K562 (cell line): ENCODE measurements around the gene SERINC3. TPM values are rescaled to one million over a fixed set of nuclear protein-coding genes. Genes with fewer than 3 reads are reported as not detected.
A peak's percentile ranks its signal among the peaks of the same experiment; 100 is the strongest.

ENCODE experiments used
- CCNT2 ChIP-seq: IDR thresholded peaks from 2 replicates; pipeline ENCODE4 v1.6.1; 2011; ENCODE audit warnings: borderline replicate concordance, low read depth, mild to moderate bottlenecking, moderate library complexity, mixed read lengths, low read length; ENCODE audit not compliant: insufficient read length; ENCODE audit errors: extremely low read depth
- CXXC5 ChIP-seq: fragments of 250-450 bp; sonication (Bioruptor Pico); IDR thresholded peaks from 2 replicates; pipeline ENCODE4 v1.8.0; 2022; ENCODE audit warnings: inconsistent platforms, mild to moderate bottlenecking, moderate library complexity
- EP300 ChIP-seq: IDR thresholded peaks from 2 replicates; pipeline ENCODE4 v1.6.1; 2012; ENCODE audit warnings: low read length, improper control_type of control experiment
- ETS1 ChIP-seq: conservative IDR thresholded peaks from 2 replicates; pipeline ENCODE4 v1.6.1; 2011; ENCODE audit warnings: low read depth, mild to moderate bottlenecking, low read length; ENCODE audit not compliant: control insufficient read depth
- FOSL1 ChIP-seq: fragments of 200-800 bp; sonication (Bioruptor generic); conservative IDR thresholded peaks from 2 replicates; pipeline ENCODE4 v1.6.1; 2016; ENCODE audit warnings: missing genetic modification characterization, missing compliant biosample characterization
- GABPA ChIP-seq: fragments of 200-800 bp; sonication (Bioruptor generic); conservative IDR thresholded peaks from 2 replicates; pipeline ENCODE4 v1.6.1; 2016; ENCODE audit warnings: low read depth, missing genetic modification characterization, missing compliant biosample characterization
- GMEB1 ChIP-seq: fragments of 250-450 bp; sonication (Bioruptor Pico); IDR thresholded peaks from 2 replicates; pipeline ENCODE4 v1.4.0; 2020; ENCODE audit warnings: mild to moderate bottlenecking
- HDAC3 ChIP-seq: fragments of 450-650 bp; IDR thresholded peaks from 2 replicates; pipeline ENCODE4 v1.6.1; 2018; ENCODE audit warnings: borderline replicate concordance, mild to moderate bottlenecking, moderate library complexity; ENCODE audit not compliant: partially characterized antibody
- HOMEZ ChIP-seq: fragments of 250-450 bp; sonication (Bioruptor Pico); IDR thresholded peaks from 2 replicates; pipeline ENCODE4 v1.4.0; 2020; ENCODE audit warnings: mild to moderate bottlenecking, moderate library complexity
- JUND ChIP-seq, 2 experiments: IDR thresholded peaks; 2 replicates in 1 of 2; 3 replicates in 1 of 2; pipeline ENCODE4 v1.6.1; 2011; ENCODE audit warnings: borderline replicate concordance in 2 of 2, low read depth in 2 of 2, low read length in 2 of 2, improper control_type of control experiment in 1 of 2, missing biosample characterization in 1 of 2, missing genetic modification characterization in 1 of 2, missing genetic modification reagents in 1 of 2
- NCOR1 ChIP-seq: fragments of 450-650 bp; IDR thresholded peaks from 2 replicates; pipeline ENCODE4 v1.6.1; 2016; ENCODE audit warnings: mild to moderate bottlenecking, moderate library complexity
- NFE2 ChIP-seq: IDR thresholded peaks from 2 replicates; pipeline ENCODE4 v1.6.1; 2014; ENCODE audit warnings: antibody characterized with exemption, low read depth
- POLR2A ChIP-seq: fragments of 450-650 bp; conservative IDR thresholded peaks from 2 replicates; pipeline ENCODE4 v1.6.1; 2016
- POLR2AphosphoS5 ChIP-seq: IDR thresholded peaks from 2 replicates; pipeline ENCODE4 v1.6.1; 2011; ENCODE audit warnings: mild to moderate bottlenecking, low read depth, low read length, moderate library complexity; ENCODE audit not compliant: control insufficient read depth, insufficient read depth
- RBM14 ChIP-seq: fragments of 200-400 bp; formaldehyde crosslinking; IDR thresholded peaks from 2 replicates; pipeline ENCODE4 v1.6.1; 2018; ENCODE audit warnings: low read depth, mild to moderate bottlenecking, low read length, moderate library complexity, borderline replicate concordance; ENCODE audit not compliant: insufficient read depth
- SREBF1 ChIP-seq: fragments of 150-350 bp; IDR thresholded peaks from 2 replicates; pipeline ENCODE4 v1.6.1; 2014; ENCODE audit warnings: antibody characterized with exemption, low read depth, low read length, borderline replicate concordance
- TAF7 ChIP-seq: fragments of 450-650 bp; IDR thresholded peaks from 2 replicates; pipeline ENCODE4 v1.6.1; 2016; ENCODE audit warnings: missing genetic modification characterization, missing compliant biosample characterization
- ZC3H11A ChIP-seq: IDR thresholded peaks from 2 replicates; pipeline ENCODE4 v1.6.1; 2012; ENCODE audit warnings: low read depth, low read length, improper control_type of control experiment
- ZC3H4 ChIP-seq: sonication (generic); formaldehyde crosslinking; IDR thresholded peaks from 2 replicates; pipeline ENCODE4 v1.9.0; 2021; ENCODE audit warnings: missing genetic modification reagents, borderline replicate concordance
- ZNF23 ChIP-seq: fragments of 250-450 bp; sonication (Bioruptor Pico); IDR thresholded peaks from 2 replicates; pipeline ENCODE4 v1.4.0; 2020; ENCODE audit warnings: mild to moderate bottlenecking
- ZNF239 ChIP-seq: fragments of 250-450 bp; sonication (Bioruptor Pico); IDR thresholded peaks from 2 replicates; pipeline ENCODE4 v1.4.0; 2020; ENCODE audit warnings: mild to moderate bottlenecking
- polyA plus RNA-seq, 8 experiments: library from polyadenylated mRNA; depleted of rRNA in 4 of 8; stranded (reverse) in 5 of 8; unstranded in 3 of 8; fragments of >200 nt; fragmentation: Nextera tagmentation in 2 of 8; fragmentation: Illumina TruSeq in 1 of 8; extraction: Ambion mirVana in 2 of 8; extraction: Trizol in 1 of 8; gene quantifications; 2 replicates each; pipeline versions ENCODE4 v1.2.1 to v1.2.3, GENCODE V29; 2011 to 2014; ENCODE audit warnings: inconsistent platforms in 1 of 8, missing spikeins in 1 of 8
- total RNA-seq, 7 experiments: library from RNA; depleted of rRNA in 6 of 7; stranded (reverse); fragments of >200 nt in 6 of 7; fragmentation: Illumina TruSeq in 2 of 7; extraction: Trizol in 2 of 7; gene quantifications; 2 replicates each; pipeline versions ENCODE4 v1.2.1 to v1.2.3, GENCODE V29; 2011 to 2021; ENCODE audit warnings: low replicate concordance in 1 of 7

Gene SERINC3
- total and polyA plus RNA-seq, 9 of the 15 experiments (the other 6 are each of a cell fraction or from before 2014, with no cell fraction given), result 24.7 to 107 (median 48.8) TPM

- no peak for TF ChIP-seq GMEB1
- no peak for TF ChIP-seq SREBF1
- peak; percentile 13; the same call in 1 of the 2 replicates for TF ChIP-seq EP300
- no peak for TF ChIP-seq RBM14
- no peak for TF ChIP-seq ZNF239
- 0 out of 2 replicates have a peak, but pooled peaks have one; percentile 9 for TF ChIP-seq NFE2
- TF ChIP-seq CXXC5 (CRISPR knock-in tag), result no peak
- TF ChIP-seq GABPA (tag), result no peak
- no peak for TF ChIP-seq TAF7 (tag)
- TF ChIP-seq FOSL1, result peak; percentile 97
- no peak for TF ChIP-seq HOMEZ (CRISPR knock-in tag)
- TF ChIP-seq NCOR1, result 0 out of 2 replicates have a peak, but pooled peaks have one; percentile 26
- no peak for TF ChIP-seq HDAC3
- TF ChIP-seq POLR2AphosphoS5, result no peak
- no peak for TF ChIP-seq ZNF23
- TF ChIP-seq ZC3H11A, result no peak
- TF ChIP-seq CCNT2, result no peak
- TF ChIP-seq POLR2A, result no peak
- peak; percentile 71; the same call in 1 of the 2 replicates for TF ChIP-seq JUND (IDR thresholded peaks at IDR 0.05; ENCODE audit: borderline replicate concordance, low read depth, low read length)
- peak; percentile 64; the same call in 2 of the 3 replicates for TF ChIP-seq JUND (tag; IDR thresholded peaks at IDR 0.05; ENCODE audit: borderline replicate concordance, low read depth, low read length)
- no peak for TF ChIP-seq ZC3H4 (CRISPR knock-in tag)
- TF ChIP-seq ETS1, result no peak
Measured at GRCh38 chr20:44552950-44553908, 31.4 kb upstream of the SERINC3 start (continued).
